Stimulated activated memory B cell treated with anti-CD40 and anti-IgM and Interleukin-4, amounts not matched to agents 10 μg/mL and 1 μg/mL and 100 μg/mL, for 72 hours (primary cell): ENCODE measurements around the gene SRPX.

Experiments
- ATAC-seq: fragments of 150-1000 bp; cut with Tn5 transposase; 2 replicates; pipeline ENCODE4 v1.10.0; 2021
- H3K27ac Mint-ChIP-seq: one replicate; pipeline ENCODE4 v1.8.0; 2022; ENCODE audit warnings: mild to moderate bottlenecking, mixed read lengths
- H3K27me3 Mint-ChIP-seq: one replicate; pipeline ENCODE4 v1.8.0; 2022; ENCODE audit warnings: mixed read lengths
- H3K36me3 Mint-ChIP-seq: one replicate; pipeline ENCODE4 v1.8.0; 2022; ENCODE audit warnings: mixed read lengths
- H3K4me1 Mint-ChIP-seq: one replicate; pipeline ENCODE4 v1.8.0; 2022; ENCODE audit warnings: mixed read lengths
- H3K4me3 Mint-ChIP-seq: one replicate; pipeline ENCODE4 v1.8.0; 2022; ENCODE audit warnings: mild to moderate bottlenecking, moderate library complexity, mixed read lengths
- H3K9me3 Mint-ChIP-seq: one replicate; pipeline ENCODE4 v1.8.0; 2022; ENCODE audit warnings: mixed read lengths

SRPX gene

GRCh38 chrX:38220415-38221390 is at the start of gene SRPX:
Gene SRPX (minus strand): TSS chrX:38220871. CDS start chrX:38220792, 79 bp downstream.
- H3K36me3 Mint-ChIP-seq = no peaks in the 10 kb centered on the region
- no peak for ATAC-seq
- no peaks in the 10 kb centered on the region for H3K9me3 Mint-ChIP-seq
- H3K4me3 Mint-ChIP-seq = peak within 1 kb of the TSS; percentile 59
- no peak within 1 kb of the TSS for H3K27ac Mint-ChIP-seq
- peaks cover 6% of the 10 kb centered on the region for H3K4me1 Mint-ChIP-seq
- H3K27me3 Mint-ChIP-seq = peaks cover 32% of the 10 kb centered on the region

GRCh38 chrX:38268011-38268410 is 47.3 kb upstream of the SRPX start:
- no peaks in the 10 kb centered on the region for H3K27me3 Mint-ChIP-seq
- no peak for ATAC-seq
- H3K4me3 Mint-ChIP-seq = no peak overlapping the region
- peaks cover 12% of the 10 kb centered on the region for H3K36me3 Mint-ChIP-seq
- H3K9me3 Mint-ChIP-seq = no peaks in the 10 kb centered on the region
- no peak overlapping the region for H3K27ac Mint-ChIP-seq
- H3K4me1 Mint-ChIP-seq = peaks cover 7% of the 10 kb centered on the region

- no peak overlapping the region for H3K27ac Mint-ChIP-seq
- no peaks in the 10 kb centered on the region for H3K9me3 Mint-ChIP-seq
- H3K27me3 Mint-ChIP-seq = no peaks in the 10 kb centered on the region
- no peak for ATAC-seq
- peaks cover under 1% of the 10 kb centered on the region for H3K36me3 Mint-ChIP-seq
- no peaks in the 10 kb centered on the region for H3K4me1 Mint-ChIP-seq
- no peak overlapping the region for H3K4me3 Mint-ChIP-seq
Measured at GRCh38 chrX:38262715-38263620, 42.3 kb upstream of the SRPX start.

GRCh38 chrX:38260231-38260630 is 39.6 kb upstream of the SRPX start:
- Mint-ChIP-seq H3K27me3 (peaks cover 8% of the 10 kb centered on the region), H3K4me3 (no peak overlapping the region), H3K9me3 (peaks cover 5% of the 10 kb centered on the region), H3K27ac (no peak overlapping the region), H3K36me3 (no peaks in the 10 kb centered on the region), H3K4me1 (no peaks in the 10 kb centered on the region)
- ATAC-seq = no peak

GRCh38 chrX:38256019-38256418 is 35.3 kb upstream of the SRPX start:
- Mint-ChIP-seq H3K4me3 (no peak overlapping the region), H3K27ac (no peak overlapping the region), H3K36me3 (no peaks in the 10 kb centered on the region), H3K9me3 (peaks cover 5% of the 10 kb centered on the region), H3K4me1 (no peaks in the 10 kb centered on the region), H3K27me3 (peaks cover 8% of the 10 kb centered on the region)
- ATAC-seq = no peak

GRCh38 chrX:38249965-38250364 is 29.3 kb upstream of the SRPX start:
- H3K4me1 Mint-ChIP-seq = no peaks in the 10 kb centered on the region
- no peak for ATAC-seq
- H3K27me3 Mint-ChIP-seq = no peaks in the 10 kb centered on the region
- H3K27ac Mint-ChIP-seq = no peak overlapping the region
- no peak overlapping the region for H3K4me3 Mint-ChIP-seq
- no peaks in the 10 kb centered on the region for H3K36me3 Mint-ChIP-seq
- H3K9me3 Mint-ChIP-seq = no peaks in the 10 kb centered on the region

- no peaks in the 10 kb centered on the region for H3K9me3 Mint-ChIP-seq
- H3K27ac Mint-ChIP-seq = no peak overlapping the region
- H3K36me3 Mint-ChIP-seq = no peaks in the 10 kb centered on the region
- no peak for ATAC-seq
- no peak overlapping the region for H3K4me3 Mint-ChIP-seq
- H3K27me3 Mint-ChIP-seq = no peaks in the 10 kb centered on the region
- H3K4me1 Mint-ChIP-seq = no peaks in the 10 kb centered on the region
Measured at GRCh38 chrX:38247051-38247450, 26.4 kb upstream of the SRPX start.

- Mint-ChIP-seq H3K27me3 (peaks cover 11% of the 10 kb centered on the region), H3K4me1 (no peaks in the 10 kb centered on the region), H3K27ac (no peak overlapping the region), H3K4me3 (no peak overlapping the region), H3K36me3 (no peaks in the 10 kb centered on the region), H3K9me3 (no peaks in the 10 kb centered on the region)
- no peak for ATAC-seq
Measured at GRCh38 chrX:38240541-38240940, 19.9 kb upstream of the SRPX start.

GRCh38 chrX:38236901-38237615 is 16.4 kb upstream of the SRPX start:
- Mint-ChIP-seq H3K9me3 (no peaks in the 10 kb centered on the region), H3K4me1 (no peaks in the 10 kb centered on the region), H3K36me3 (no peaks in the 10 kb centered on the region), H3K27me3 (peaks cover 21% of the 10 kb centered on the region), H3K4me3 (no peak overlapping the region), H3K27ac (no peak overlapping the region)
- no peak for ATAC-seq

- H3K27ac Mint-ChIP-seq = no peak overlapping the region
- no peaks in the 10 kb centered on the region for H3K4me1 Mint-ChIP-seq
- H3K9me3 Mint-ChIP-seq = no peaks in the 10 kb centered on the region
- H3K36me3 Mint-ChIP-seq = no peaks in the 10 kb centered on the region
- no peak overlapping the region for H3K4me3 Mint-ChIP-seq
- no peak for ATAC-seq
- peaks cover 20% of the 10 kb centered on the region for H3K27me3 Mint-ChIP-seq
Measured at GRCh38 chrX:38233891-38234667, 13.4 kb upstream of the SRPX start.

GRCh38 chrX:38232079-38232686 is 11.5 kb upstream of the SRPX start:
- H3K4me3 Mint-ChIP-seq = no peak overlapping the region
- H3K27me3 Mint-ChIP-seq = peaks cover 10% of the 10 kb centered on the region
- ATAC-seq = no peak
- H3K9me3 Mint-ChIP-seq = no peaks in the 10 kb centered on the region
- no peak overlapping the region for H3K27ac Mint-ChIP-seq
- H3K4me1 Mint-ChIP-seq = no peaks in the 10 kb centered on the region
- H3K36me3 Mint-ChIP-seq = no peaks in the 10 kb centered on the region

GRCh38 chrX:38225093-38225492 is 4.4 kb upstream of the SRPX start:
- Mint-ChIP-seq H3K36me3 (no peaks in the 10 kb centered on the region), H3K27me3 (peaks cover 14% of the 10 kb centered on the region), H3K4me1 (no peaks in the 10 kb centered on the region), H3K4me3 (no peak overlapping the region), H3K27ac (no peak overlapping the region), H3K9me3 (no peaks in the 10 kb centered on the region)
- no peak for ATAC-seq

- H3K36me3 Mint-ChIP-seq = no peaks in the 10 kb centered on the region
- ATAC-seq = no peak
- peaks cover 15% of the 10 kb centered on the region for H3K27me3 Mint-ChIP-seq
- H3K4me3 Mint-ChIP-seq = no peak overlapping the region
- peaks cover 6% of the 10 kb centered on the region for H3K4me1 Mint-ChIP-seq
- H3K9me3 Mint-ChIP-seq = no peaks in the 10 kb centered on the region
- H3K27ac Mint-ChIP-seq = no peak overlapping the region
Measured at GRCh38 chrX:38224160-38224559, 3.5 kb upstream of the SRPX start.

GRCh38 chrX:38221391-38221929 is 789 bp upstream of the SRPX start:
- ATAC-seq = no peak
- Mint-ChIP-seq H3K27ac (no peak overlapping the region), H3K4me1 (peaks cover 6% of the 10 kb centered on the region), H3K4me3 (peak overlapping the region; percentile 59), H3K27me3 (peaks cover 32% of the 10 kb centered on the region), H3K36me3 (no peaks in the 10 kb centered on the region), H3K9me3 (no peaks in the 10 kb centered on the region)
